Kidney capillary endothelial cell (primary cell): ENCODE data around the gene ASCC1.
"Not testable (repeated sequence)": the region's sequence is repeated elsewhere in the genome, so short reads cannot be mapped to it uniquely, and the experiment has no call there.

Experiments used
- DNase-seq: peaks from one replicate; pipeline ENCODE4 v3.0.0-alpha.2; 2018; ENCODE audit warnings: low spot score

The ASCC1 gene

DNA sequence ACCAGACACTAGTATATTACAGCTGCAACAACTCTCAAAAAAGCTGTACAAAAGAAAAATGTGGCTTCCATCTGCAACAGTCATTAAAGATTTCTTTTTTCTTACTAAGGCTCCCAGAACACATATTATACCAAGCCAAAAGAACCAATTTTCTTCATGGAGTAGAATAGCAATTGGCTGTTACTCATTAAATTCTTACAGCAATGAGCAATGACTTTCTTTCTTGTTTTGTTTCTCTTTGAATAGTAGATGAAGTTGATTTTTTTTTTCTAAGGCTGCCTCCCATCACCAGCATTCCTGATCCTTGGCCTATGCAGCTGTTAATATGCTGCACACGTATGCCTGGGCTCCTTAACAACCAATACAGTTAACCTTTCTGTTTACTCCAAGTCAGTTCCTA is 91.1 kb downstream of the ASCC1 start:
- no peak for DNase-seq

GRCh38 chr10:72124381-72124780 is 91.7 kb downstream of the ASCC1 start:
- DNase-seq, result no peak

GRCh38 chr10:72123616-72124015 is 92.5 kb downstream of the ASCC1 start:
- no peak for DNase-seq

- no peak for DNase-seq
Measured at GRCh38 chr10:72122221-72122620, 93.9 kb downstream of the ASCC1 start.

GRCh38 chr10:72121389-72121788 is 94.7 kb downstream of the ASCC1 start:
- DNase-seq, result no peak

DNA sequence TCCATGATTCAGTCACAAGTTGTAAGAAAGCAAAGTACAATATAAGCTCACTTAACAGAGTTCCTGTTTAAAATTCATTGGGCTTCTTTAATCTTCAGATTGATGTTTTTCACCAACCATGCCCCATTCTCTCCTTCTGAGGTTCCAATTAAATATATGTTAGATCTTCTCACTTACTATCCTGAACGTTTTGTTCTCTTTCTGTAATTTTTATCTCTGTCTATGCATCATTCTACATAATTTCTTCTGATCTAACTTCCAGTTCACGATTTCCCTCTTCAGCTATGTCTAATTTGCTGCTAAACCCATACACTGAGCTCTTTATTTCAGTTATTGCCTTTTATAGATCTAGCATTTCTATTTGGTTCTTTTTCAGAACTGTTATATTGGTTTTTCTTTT is 99.7 kb downstream of the ASCC1 start:
- no peak for DNase-seq

DNA sequence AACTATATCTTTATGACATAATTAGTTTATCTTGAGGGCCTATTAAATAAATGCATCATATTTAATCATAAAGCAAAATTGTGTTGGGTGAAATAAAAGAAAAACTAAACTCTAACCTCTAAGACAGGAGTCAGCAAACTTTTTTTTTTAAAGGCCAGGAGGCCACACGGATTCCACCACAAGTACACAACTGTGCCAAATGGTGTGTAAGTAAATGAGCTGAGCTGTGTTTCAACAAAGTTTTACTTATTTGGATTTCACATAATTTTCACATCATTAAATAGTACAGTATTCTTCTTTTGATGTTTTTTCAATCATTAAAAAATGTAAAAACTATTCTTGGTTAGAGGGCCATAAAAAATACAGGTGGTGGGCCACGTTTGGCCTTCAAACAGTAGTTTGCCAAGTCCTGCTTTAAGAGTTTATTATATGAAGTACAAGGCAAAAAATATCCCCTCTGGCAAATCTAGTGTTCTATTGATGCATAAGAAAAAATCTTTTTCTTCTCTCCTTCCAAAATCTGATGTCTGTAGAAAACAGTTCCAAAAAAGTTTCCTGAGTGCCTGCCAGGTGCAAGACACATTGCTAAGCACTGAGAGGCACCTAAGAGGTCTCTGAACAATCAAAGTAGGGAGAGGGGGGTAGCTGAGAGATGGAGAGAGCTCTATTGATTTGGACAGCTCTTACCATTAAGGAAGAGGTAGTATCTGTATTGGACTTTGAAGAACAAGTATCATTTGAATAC is 101.2 kb downstream of the ASCC1 start:
- no peak for DNase-seq

GRCh38 chr10:72110673-72111401 is 105.2 kb downstream of the ASCC1 start:
- no peak for DNase-seq

DNA sequence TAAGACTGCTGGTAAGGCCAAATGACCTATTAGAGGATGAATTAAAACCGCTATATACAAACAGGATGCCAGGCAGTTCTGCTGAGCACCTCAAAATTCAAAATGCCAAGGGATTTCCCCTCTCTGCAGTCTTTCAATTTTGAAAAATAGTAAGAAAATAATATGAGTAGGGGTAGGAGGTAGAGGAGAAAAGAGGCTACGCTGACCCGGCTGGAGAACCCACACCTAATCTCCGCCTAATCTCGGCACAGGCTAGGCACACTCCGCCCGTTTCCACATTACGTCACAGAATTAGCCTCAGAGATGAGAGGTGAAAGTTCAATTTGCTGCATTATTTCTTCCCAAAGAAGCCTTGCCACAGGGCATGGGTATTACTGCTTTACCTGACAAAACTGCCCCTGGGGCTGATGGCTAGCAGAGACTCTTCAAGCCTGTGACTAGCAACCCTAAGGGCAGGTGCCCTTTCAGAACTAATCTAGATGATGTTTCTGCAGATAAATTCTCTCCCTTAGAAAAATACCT is 106.4 kb downstream of the ASCC1 start:
- no peak for DNase-seq

DNA sequence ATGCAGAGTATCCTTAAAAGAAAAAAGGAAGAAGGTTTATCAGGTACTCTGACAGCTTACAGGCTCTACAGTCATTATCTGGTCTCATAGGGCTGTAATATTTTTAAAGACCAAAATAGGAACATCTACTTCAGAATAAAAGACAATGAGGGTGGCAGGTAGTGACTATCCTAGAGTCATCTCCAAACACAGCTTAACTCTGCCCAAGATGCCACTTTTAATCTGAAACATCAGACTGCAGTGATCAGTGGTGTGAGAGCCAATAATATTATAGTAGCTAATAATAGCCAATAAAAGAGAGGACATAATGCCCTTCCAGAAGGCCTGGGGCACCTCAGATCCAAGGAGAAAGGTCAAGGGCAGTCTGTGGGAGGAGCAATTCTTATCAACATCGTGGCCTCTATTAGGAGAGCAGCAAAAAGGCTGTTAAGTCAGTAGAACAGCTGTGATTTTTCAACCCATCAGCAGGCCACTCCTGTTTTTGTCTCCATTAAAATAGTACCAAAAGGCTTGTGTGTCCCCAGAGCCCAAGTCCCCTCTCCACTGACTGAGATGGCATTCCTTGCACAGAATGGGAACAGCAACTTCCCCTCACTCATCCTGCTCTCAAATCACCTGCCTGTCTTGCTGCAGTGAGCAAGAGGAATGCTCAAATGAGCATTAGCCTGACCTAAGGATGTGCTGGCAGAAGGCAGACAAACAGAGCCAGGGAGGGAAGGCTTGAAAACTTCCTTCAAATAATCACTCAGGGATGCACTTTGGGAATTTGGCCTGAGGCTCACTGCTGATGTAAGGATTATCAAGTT is 107.0 kb downstream of the ASCC1 start:
- no peak for DNase-seq

DNA sequence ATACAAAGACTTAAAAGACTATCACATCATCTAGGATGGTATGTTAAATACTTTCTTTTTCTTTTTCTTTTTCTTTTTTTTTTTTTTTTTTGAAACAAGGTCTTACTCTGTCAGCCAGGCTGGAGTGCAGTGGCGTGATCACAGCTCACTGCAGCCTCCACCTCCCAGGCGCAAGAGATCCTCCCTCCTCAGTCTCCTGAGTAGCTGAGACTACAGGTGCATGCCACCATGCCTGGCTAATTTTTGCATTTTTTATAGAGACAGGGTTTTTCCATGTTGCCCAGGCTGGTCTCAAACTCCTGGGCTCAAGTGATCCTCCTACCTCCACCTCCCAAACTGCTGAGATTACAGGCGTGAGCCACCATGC is 108.1 kb downstream of the ASCC1 start:
- DNase-seq, result not testable (repeated sequence)

GRCh38 chr10:72107325-72108003 is 108.6 kb downstream of the ASCC1 start:
- no peak for DNase-seq

- DNase-seq, result no peak
Measured at GRCh38 chr10:72106896-72107295, 109.2 kb downstream of the ASCC1 start.

- DNase-seq, result no peak
Measured at GRCh38 chr10:72106154-72106849, 109.8 kb downstream of the ASCC1 start.

- DNase-seq, result no peak
Measured at GRCh38 chr10:72105710-72106109, 110.4 kb downstream of the ASCC1 start.

- no peak for DNase-seq
Measured at GRCh38 chr10:72105098-72105475, 111.0 kb downstream of the ASCC1 start.

DNA sequence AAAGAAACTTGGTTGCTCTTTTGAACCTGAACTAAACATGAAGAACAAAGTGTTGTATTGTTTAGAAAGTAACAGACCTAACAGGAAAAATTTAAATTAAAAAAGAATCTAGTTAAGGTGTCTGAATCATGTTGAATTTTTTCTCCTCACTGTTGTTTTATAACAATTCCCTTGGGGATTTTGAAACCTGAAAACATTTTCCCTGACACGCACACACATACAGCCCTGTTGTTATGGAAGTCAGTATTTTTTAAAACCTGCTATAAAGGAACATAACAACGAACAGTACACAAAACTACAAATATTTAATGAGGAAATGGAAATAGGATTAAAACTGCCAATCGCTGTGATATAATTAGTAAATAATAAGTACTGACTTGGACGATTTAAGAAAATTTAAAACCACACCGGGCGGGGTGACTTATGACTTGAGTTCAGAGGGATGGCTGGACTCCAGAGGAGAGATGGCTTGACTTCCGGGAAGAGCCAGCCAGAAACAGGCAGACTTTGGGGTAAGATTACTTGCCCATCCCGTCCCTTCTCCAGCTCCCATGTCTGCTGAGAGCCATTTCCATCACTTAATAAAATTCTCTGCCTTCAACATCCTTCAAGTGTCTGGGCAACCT is 111.5 kb downstream of the ASCC1 start:
- no peak for DNase-seq

GRCh38 chr10:72099600-72099921 is 116.5 kb downstream of the ASCC1 start:
- DNase-seq, result no peak

DNA sequence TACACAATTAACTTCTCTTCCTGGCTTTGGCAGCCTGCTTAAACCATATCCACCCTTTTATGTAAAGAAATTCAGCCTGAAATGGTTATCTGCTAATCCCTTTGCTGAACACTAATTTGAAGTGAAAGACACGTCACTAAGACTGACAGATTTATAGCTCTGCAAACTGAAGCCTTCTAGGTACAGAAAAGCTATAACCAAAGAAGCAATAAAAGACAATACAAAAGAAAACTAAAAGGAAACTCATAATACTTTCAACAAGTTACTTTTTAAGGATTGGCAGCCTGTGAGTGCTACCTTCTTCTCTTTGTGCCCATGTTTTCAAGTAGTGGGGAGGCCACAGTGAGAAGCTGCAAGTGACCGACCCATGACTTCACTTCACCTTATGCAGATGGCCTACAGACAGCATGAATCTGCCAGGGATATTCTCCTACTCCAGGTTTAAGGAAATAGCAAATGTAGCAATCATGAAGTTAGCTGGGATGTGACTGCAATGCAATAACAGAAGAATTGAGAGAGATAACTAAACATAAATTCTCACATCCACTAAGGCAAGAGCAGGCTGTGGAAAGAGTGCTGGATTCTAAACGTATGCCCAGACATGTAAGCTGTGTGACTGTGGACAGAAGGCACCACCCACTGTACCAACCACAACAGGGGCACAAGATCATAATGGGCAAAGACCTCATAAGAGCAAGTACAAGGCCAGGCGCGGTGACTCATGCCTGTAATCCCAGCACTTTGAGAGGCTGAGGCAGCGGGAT is 117.1 kb downstream of the ASCC1 start:
- no peak for DNase-seq

- no peak for DNase-seq
Measured at GRCh38 chr10:72098301-72098835, 117.7 kb downstream of the ASCC1 start.
